ENCODE measurements around the gene NCAM1.

The NCAM1 gene

GRCh38 chr11:113110046-113110445 lies 148.8 kb downstream of the NCAM1 start:
- no peaks in the 10 kb centered on the region for H3K9me3 ChIP-seq (ENCODE audit: control insufficient read depth, insufficient read depth, low read depth, low read length)
- peaks cover 8% of the 10 kb centered on the region for H3K4me1 ChIP-seq (ENCODE audit: control insufficient read depth, insufficient read depth, low read length)
- ChIA-PET CTCF (interaction anchor here (0.6 to 1.2 kb wide), 2 partner anchors 522 to 686 kb away, joined by 3 to 5 read pairs; no protein-coding TSS in a partner anchor), POLR2A (no interaction called here)
- TF ChIP-seq GLIS1 (tag by site-specific recombination; IDR thresholded peaks at IDR 0.05) (no peak), SP7 (tag by site-specific recombination; IDR thresholded peaks at IDR 0.05) (no peak), ZNF623 (tag by site-specific recombination; IDR thresholded peaks at IDR 0.05) (no peak), ZNF473 (tag by site-specific recombination; IDR thresholded peaks at IDR 0.05) (no peak), ZNF274 (IDR thresholded peaks at IDR 0.05; ENCODE audit: low read length) (no peak), ZNF274 (tag by site-specific recombination; IDR thresholded peaks at IDR 0.05; ENCODE audit: borderline replicate concordance) (no peak), ZBTB6 (tag by site-specific recombination; IDR thresholded peaks at IDR 0.05) (no peak), TRIM28 (IDR thresholded peaks at IDR 0.05; ENCODE audit: borderline replicate concordance, low read length) (no peak), ZNF175 (tag by site-specific recombination; IDR thresholded peaks at IDR 0.05) (no peak), ZNF530 (tag by site-specific recombination; IDR thresholded peaks at IDR 0.05; ENCODE audit: low read depth) (no peak), HOXC10 (CRISPR knock-in tag; IDR thresholded peaks at IDR 0.05) (no peak), ZNF16 (tag by site-specific recombination; IDR thresholded peaks at IDR 0.05; ENCODE audit: low read depth) (no peak), ZNF19 (tag by site-specific recombination; IDR thresholded peaks at IDR 0.05; ENCODE audit: low read depth) (no peak)
- TF ChIP-seq, protein P1, sequence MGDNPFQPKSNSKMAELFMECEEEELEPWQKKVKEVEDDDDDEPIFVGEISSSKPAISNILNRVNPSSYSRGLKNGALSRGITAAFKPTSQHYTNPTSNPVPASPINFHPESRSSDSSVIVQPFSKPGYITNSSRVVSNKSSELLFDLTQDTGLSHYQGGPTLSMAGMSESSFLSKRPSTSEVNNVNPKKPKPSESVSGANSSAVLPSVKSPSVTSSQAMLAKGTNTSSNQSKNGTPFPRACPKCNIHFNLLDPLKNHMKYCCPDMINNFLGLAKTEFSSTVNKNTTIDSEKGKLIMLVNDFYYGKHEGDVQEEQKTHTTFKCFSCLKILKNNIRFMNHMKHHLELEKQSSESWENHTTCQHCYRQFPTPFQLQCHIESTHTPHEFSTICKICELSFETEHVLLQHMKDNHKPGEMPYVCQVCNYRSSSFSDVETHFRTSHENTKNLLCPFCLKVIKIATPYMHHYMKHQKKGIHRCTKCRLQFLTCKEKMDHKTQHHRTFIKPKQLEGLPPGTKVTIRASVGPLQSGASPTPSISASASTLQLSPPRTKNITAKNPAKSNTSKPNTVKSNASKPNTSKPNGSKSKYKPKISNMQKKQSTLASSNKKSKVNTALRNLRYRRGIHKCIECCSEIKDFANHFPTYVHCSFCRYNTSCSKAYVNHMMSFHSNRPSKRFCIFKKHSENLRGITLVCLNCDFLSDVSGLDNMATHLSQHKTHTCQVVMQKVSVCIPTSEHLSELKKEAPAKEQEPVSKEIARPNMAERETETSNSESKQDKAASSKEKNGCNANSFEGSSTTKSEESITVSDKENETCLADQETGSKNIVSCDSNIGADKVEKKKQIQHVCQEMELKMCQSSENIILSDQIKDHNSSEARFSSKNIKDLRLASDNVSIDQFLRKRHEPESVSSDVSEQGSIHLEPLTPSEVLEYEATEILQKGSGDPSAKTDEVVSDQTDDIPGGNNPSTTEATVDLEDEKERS (tag by site-specific recombination; IDR thresholded peaks at IDR 0.05) = no peak
- TF ChIP-seq, protein P2, sequence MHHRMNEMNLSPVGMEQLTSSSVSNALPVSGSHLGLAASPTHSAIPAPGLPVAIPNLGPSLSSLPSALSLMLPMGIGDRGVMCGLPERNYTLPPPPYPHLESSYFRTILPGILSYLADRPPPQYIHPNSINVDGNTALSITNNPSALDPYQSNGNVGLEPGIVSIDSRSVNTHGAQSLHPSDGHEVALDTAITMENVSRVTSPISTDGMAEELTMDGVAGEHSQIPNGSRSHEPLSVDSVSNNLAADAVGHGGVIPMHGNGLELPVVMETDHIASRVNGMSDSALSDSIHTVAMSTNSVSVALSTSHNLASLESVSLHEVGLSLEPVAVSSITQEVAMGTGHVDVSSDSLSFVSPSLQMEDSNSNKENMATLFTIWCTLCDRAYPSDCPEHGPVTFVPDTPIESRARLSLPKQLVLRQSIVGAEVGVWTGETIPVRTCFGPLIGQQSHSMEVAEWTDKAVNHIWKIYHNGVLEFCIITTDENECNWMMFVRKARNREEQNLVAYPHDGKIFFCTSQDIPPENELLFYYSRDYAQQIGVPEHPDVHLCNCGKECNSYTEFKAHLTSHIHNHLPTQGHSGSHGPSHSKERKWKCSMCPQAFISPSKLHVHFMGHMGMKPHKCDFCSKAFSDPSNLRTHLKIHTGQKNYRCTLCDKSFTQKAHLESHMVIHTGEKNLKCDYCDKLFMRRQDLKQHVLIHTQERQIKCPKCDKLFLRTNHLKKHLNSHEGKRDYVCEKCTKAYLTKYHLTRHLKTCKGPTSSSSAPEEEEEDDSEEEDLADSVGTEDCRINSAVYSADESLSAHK (tag by site-specific recombination; IDR thresholded peaks at IDR 0.05) = no peak
- TF ChIP-seq, protein P3, sequence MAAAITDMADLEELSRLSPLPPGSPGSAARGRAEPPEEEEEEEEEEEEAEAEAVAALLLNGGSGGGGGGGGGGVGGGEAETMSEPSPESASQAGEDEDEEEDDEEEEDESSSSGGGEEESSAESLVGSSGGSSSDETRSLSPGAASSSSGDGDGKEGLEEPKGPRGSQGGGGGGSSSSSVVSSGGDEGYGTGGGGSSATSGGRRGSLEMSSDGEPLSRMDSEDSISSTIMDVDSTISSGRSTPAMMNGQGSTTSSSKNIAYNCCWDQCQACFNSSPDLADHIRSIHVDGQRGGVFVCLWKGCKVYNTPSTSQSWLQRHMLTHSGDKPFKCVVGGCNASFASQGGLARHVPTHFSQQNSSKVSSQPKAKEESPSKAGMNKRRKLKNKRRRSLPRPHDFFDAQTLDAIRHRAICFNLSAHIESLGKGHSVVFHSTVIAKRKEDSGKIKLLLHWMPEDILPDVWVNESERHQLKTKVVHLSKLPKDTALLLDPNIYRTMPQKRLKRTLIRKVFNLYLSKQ (tag by site-specific recombination; IDR thresholded peaks at IDR 0.05; ENCODE audit: borderline replicate concordance) = no peak
- H3K27ac ChIP-seq (ENCODE audit: extremely low read depth, low read depth, low read length) = no peak overlapping the region
- H3K4me3 ChIP-seq (ENCODE audit: low read depth, low read length) = no peak overlapping the region
- H3K36me3 ChIP-seq (ENCODE audit: control insufficient read depth in 2 of 2, insufficient read depth in 1 of 2, low read length in 2 of 2) = no peaks in the 10 kb centered on the region

- Histone ChIP-seq H3K9me3 (ENCODE audit: control insufficient read depth, insufficient read depth, low read depth, low read length) (no peaks in the 10 kb centered on the region), H3K4me1 (ENCODE audit: control insufficient read depth, insufficient read depth, low read length) (peaks cover 6% of the 10 kb centered on the region), H3K27ac (ENCODE audit: extremely low read depth, low read depth, low read length) (no peak overlapping the region), H3K4me3 (ENCODE audit: low read depth, low read length) (no peak overlapping the region), H3K36me3 (ENCODE audit: control insufficient read depth in 2 of 2, insufficient read depth in 1 of 2, low read length in 2 of 2) (no peaks in the 10 kb centered on the region)
- ChIA-PET CTCF (no interaction called here), POLR2A (no interaction called here)
- no peak for TF ChIP-seq ZNF114 (tag by site-specific recombination; IDR thresholded peaks at IDR 0.05)
- TF ChIP-seq, protein P4, sequence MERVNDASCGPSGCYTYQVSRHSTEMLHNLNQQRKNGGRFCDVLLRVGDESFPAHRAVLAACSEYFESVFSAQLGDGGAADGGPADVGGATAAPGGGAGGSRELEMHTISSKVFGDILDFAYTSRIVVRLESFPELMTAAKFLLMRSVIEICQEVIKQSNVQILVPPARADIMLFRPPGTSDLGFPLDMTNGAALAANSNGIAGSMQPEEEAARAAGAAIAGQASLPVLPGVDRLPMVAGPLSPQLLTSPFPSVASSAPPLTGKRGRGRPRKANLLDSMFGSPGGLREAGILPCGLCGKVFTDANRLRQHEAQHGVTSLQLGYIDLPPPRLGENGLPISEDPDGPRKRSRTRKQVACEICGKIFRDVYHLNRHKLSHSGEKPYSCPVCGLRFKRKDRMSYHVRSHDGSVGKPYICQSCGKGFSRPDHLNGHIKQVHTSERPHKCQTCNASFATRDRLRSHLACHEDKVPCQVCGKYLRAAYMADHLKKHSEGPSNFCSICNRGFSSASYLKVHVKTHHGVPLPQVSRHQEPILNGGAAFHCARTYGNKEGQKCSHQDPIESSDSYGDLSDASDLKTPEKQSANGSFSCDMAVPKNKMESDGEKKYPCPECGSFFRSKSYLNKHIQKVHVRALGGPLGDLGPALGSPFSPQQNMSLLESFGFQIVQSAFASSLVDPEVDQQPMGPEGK (tag by site-specific recombination; IDR thresholded peaks at IDR 0.05) = no peak
- no peak for TF ChIP-seq ZNF23 (tag by site-specific recombination; IDR thresholded peaks at IDR 0.05; ENCODE audit: borderline replicate concordance)
- TF ChIP-seq ZNF449 (tag by site-specific recombination; IDR thresholded peaks at IDR 0.05) = no peak
- no peak for TF ChIP-seq ZXDB (tag by site-specific recombination; IDR thresholded peaks at IDR 0.05)
- no peak for TF ChIP-seq FEZF1 (tag by site-specific recombination; IDR thresholded peaks at IDR 0.05)
- TF ChIP-seq, protein P5, sequence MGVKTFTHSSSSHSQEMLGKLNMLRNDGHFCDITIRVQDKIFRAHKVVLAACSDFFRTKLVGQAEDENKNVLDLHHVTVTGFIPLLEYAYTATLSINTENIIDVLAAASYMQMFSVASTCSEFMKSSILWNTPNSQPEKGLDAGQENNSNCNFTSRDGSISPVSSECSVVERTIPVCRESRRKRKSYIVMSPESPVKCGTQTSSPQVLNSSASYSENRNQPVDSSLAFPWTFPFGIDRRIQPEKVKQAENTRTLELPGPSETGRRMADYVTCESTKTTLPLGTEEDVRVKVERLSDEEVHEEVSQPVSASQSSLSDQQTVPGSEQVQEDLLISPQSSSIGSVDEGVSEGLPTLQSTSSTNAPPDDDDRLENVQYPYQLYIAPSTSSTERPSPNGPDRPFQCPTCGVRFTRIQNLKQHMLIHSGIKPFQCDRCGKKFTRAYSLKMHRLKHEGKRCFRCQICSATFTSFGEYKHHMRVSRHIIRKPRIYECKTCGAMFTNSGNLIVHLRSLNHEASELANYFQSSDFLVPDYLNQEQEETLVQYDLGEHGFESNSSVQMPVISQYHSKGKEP (tag by site-specific recombination; IDR thresholded peaks at IDR 0.05) = no peak
Measured at GRCh38 chr11:113111156-113111555, 149.9 kb downstream of the NCAM1 start.

All from HEK293 (cell line).